GM18498 (cell line): ENCODE results near the gene ACP3.
"Not testable (repeated sequence)": the region's sequence is repeated elsewhere in the genome, so short reads cannot be mapped to it uniquely, and the experiment has no call there.

Experiments
- ATAC-seq: cut with Tn5 transposase; IDR thresholded peaks from one replicate; pipeline ENCODE4 v1.9.1; 2021; ENCODE audit warnings: mild to moderate bottlenecking, moderate library complexity; ENCODE audit not compliant: unreplicated experiment

ACP3 gene

GRCh38 chr3:132317229-132317948 lies at the start of gene ACP3:
ACP3 (plus strand) TSS chr3:132317407; CDS start chr3:132317457, 50 bp downstream.
- ATAC-seq = peak; percentile 56

- no peak for ATAC-seq
These were observed 48.3 kb upstream of the ACP3 start for GRCh38 chr3:132268956-132269355.

- no peak for ATAC-seq
These were observed 44.2 kb upstream of the ACP3 start for GRCh38 chr3:132273036-132273435.

- no peak for ATAC-seq
These were observed 40.8 kb upstream of the ACP3 start for GRCh38 chr3:132276228-132276906.

- ATAC-seq = no peak
These were observed 38.2 kb upstream of the ACP3 start for GRCh38 chr3:132279030-132279429.

- peak; percentile 65 for ATAC-seq
These were observed 33.8 kb upstream of the ACP3 start for GRCh38 chr3:132283440-132283839.

GRCh38 chr3:132283916-132284405 lies 33.2 kb upstream of the ACP3 start:
- ATAC-seq = no peak

GRCh38 chr3:132284781-132285619 lies 32.2 kb upstream of the ACP3 start:
- no peak for ATAC-seq

- no peak for ATAC-seq
These were observed 31.6 kb upstream of the ACP3 start for GRCh38 chr3:132285620-132285945.

- ATAC-seq = no peak
These were observed 31.2 kb upstream of the ACP3 start for GRCh38 chr3:132286035-132286434.

GRCh38 chr3:132288357-132288756 lies 28.9 kb upstream of the ACP3 start:
- no peak for ATAC-seq

GRCh38 chr3:132289316-132289715 lies 27.9 kb upstream of the ACP3 start:
- ATAC-seq = no peak

GRCh38 chr3:132290833-132291232 lies 26.4 kb upstream of the ACP3 start:
- no peak for ATAC-seq

- no peak for ATAC-seq
These were observed 25.2 kb upstream of the ACP3 start for GRCh38 chr3:132292042-132292441.

- no peak for ATAC-seq
These were observed 24.0 kb upstream of the ACP3 start for GRCh38 chr3:132293251-132293650.

GRCh38 chr3:132294906-132295305 lies 22.3 kb upstream of the ACP3 start:
- ATAC-seq = no peak

- ATAC-seq = not testable (repeated sequence)
These were observed 13.6 kb upstream of the ACP3 start for GRCh38 chr3:132303336-132304201.

GRCh38 chr3:132304351-132304750 lies 12.9 kb upstream of the ACP3 start:
- not testable (repeated sequence) for ATAC-seq

GRCh38 chr3:132310057-132310456 lies 7.2 kb upstream of the ACP3 start:
- not testable (repeated sequence) for ATAC-seq

GRCh38 chr3:132311316-132311715 lies 5.9 kb upstream of the ACP3 start:
- no peak for ATAC-seq

GRCh38 chr3:132311841-132312240 lies 5.4 kb upstream of the ACP3 start:
- no peak for ATAC-seq
